ENCODE measurements around the gene CHRNB4.

- TF ChIP-seq ARNTL (CRISPR knock-in tag; IDR thresholded peaks at IDR 0.05; ENCODE audit: borderline replicate concordance, low read depth) (no peak), GLIS3 (CRISPR knock-in tag; IDR thresholded peaks at IDR 0.05) (no peak), RARB (CRISPR knock-in tag; IDR thresholded peaks at IDR 0.05) (no peak), TOX (CRISPR knock-in tag; IDR thresholded peaks at IDR 0.05; ENCODE audit: borderline replicate concordance) (no peak), TCF4 (CRISPR knock-in tag; IDR thresholded peaks at IDR 0.05; ENCODE audit: borderline replicate concordance) (no peak), ZFP30 (CRISPR knock-in tag; IDR thresholded peaks at IDR 0.05) (no peak), CREB5 (CRISPR knock-in tag; IDR thresholded peaks at IDR 0.05; ENCODE audit: low read depth) (no peak), ESRRG (CRISPR knock-in tag; IDR thresholded peaks at IDR 0.05) (no peak)
- TF ChIP-seq, protein P1, sequence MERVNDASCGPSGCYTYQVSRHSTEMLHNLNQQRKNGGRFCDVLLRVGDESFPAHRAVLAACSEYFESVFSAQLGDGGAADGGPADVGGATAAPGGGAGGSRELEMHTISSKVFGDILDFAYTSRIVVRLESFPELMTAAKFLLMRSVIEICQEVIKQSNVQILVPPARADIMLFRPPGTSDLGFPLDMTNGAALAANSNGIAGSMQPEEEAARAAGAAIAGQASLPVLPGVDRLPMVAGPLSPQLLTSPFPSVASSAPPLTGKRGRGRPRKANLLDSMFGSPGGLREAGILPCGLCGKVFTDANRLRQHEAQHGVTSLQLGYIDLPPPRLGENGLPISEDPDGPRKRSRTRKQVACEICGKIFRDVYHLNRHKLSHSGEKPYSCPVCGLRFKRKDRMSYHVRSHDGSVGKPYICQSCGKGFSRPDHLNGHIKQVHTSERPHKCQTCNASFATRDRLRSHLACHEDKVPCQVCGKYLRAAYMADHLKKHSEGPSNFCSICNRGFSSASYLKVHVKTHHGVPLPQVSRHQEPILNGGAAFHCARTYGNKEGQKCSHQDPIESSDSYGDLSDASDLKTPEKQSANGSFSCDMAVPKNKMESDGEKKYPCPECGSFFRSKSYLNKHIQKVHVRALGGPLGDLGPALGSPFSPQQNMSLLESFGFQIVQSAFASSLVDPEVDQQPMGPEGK (CRISPR knock-in tag; IDR thresholded peaks at IDR 0.05; ENCODE audit: borderline replicate concordance) = no peak
- TF ChIP-seq, protein P2, sequence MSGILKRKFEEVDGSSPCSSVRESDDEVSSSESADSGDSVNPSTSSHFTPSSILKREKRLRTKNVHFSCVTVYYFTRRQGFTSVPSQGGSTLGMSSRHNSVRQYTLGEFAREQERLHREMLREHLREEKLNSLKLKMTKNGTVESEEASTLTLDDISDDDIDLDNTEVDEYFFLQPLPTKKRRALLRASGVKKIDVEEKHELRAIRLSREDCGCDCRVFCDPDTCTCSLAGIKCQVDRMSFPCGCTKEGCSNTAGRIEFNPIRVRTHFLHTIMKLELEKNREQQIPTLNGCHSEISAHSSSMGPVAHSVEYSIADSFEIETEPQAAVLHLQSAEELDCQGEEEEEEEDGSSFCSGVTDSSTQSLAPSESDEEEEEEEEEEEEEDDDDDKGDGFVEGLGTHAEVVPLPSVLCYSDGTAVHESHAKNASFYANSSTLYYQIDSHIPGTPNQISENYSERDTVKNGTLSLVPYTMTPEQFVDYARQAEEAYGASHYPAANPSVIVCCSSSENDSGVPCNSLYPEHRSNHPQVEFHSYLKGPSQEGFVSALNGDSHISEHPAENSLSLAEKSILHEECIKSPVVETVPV (CRISPR knock-in tag; IDR thresholded peaks at IDR 0.05) = no peak
Measured at GRCh38 chr15:78680431-78681075, 39.5 kb upstream of the CHRNB4 start.
